Hypothalamus (tissue), 51 donors: ENCODE measurements around the gene PCDHB16.
"Not testable (repeated sequence)": the region's sequence is repeated elsewhere in the genome, so short reads cannot be mapped to it uniquely, and the experiment has no call there.

Source experiments
- DNase-seq, 51 donors: peaks; one replicate each; lab custom pipeline; 2025; lab: John Stamatoyannopoulos, UW

The PCDHB16 gene

DNA sequence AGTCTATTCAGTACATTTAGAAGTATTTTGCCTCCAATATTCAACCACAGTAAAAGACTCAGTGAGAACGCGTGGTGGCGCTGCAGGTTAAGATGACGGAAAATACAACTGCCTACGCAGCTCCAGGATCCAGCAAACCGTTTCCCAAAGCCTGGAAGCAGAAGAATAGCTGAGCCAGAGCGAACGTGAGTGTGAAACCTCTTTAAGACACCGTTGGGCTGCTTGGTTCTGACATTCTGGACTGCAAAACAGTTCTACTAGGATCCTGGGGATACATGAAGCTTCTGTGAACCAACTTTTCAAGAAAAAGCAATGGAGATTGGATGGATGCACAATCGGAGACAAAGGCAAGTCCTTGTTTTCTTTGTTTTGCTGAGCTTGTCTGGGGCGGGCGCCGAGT lies at the start of gene PCDHB16:
TSS of gene PCDHB16 (plus strand) at position 140 of the 400 bp plus-strand sequence. CDS start at position 313, 173 bp downstream.
- DNase-seq = peak in 9 of 51 donors; percentile 7 to 58 (median 29)

DNA sequence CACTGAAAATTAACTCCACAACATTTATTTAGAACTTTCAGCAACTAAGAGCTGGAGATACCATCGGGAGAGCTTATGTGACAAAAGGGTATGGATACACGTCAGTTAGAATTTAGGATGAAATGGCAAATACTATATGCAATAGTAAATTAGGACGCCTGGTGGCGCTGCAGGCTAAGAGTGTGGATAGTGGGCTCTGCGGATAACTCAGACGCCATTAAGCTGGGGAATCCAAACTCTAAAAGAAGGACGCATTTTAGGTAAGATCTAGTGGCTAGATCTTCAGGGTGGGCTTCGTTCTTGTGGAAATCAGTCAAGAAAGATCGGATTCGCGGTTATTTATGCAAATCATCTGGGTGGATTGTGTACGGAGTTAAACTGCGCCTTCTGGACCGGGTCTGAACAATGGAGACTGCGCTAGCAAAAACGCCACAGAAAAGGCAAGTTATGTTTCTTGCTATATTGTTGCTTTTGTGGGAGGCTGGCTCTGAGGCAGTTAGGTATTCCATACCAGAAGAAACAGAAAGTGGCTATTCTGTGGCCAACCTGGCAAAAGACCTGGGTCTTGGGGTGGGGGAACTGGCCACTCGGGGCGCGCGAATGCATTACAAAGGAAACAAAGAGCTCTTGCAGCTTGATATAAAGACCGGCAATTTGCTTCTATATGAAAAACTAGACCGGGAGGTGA lies 47.0 kb upstream of the PCDHB16 start, which contains the start of gene PCDHB5:
TSS of gene PCDHB5 (plus strand) at position 177 of the 688 bp plus-strand sequence. CDS start at position 406, 229 bp downstream.
- peak in 7 of 51 donors; percentile 2 to 22 (median 5) for DNase-seq

DNA sequence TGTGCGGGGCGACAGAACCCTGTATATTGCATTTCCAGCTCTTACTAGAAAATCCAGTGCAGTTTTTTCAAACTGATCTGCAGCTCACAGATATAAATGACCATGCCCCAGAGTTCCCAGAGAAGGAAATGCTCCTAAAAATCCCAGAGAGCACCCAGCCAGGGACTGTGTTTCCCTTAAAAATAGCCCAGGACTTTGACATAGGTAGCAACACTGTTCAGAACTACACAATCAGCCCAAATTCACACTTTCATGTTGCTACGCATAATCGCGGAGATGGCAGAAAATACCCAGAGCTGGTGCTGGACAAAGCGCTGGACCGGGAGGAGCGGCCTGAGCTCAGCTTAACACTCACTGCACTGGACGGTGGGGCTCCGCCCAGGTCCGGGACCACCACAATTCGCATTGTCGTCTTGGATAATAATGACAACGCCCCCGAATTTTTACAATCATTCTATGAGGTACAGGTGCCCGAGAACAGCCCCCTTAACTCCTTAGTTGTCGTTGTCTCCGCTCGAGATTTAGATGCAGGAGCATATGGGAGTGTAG lies 46.4 kb upstream of the PCDHB16 start:
- DNase-seq = no peak

DNA sequence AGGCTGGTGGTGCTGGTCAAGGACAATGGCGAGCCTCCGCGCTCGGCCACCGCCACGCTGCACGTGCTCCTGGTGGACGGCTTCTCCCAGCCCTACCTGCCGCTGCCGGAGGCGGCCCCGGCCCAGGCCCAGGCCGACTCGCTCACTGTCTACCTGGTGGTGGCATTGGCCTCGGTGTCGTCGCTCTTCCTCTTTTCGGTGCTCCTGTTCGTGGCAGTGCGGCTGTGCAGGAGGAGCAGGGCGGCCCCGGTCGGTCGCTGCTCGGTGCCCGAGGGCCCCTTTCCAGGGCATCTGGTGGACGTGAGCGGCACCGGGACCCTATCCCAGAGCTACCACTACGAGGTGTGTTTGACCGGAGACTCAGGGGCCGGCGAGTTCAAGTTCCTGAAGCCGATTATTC lies 44.8 kb upstream of the PCDHB16 start:
- DNase-seq = not testable (repeated sequence)

DNA sequence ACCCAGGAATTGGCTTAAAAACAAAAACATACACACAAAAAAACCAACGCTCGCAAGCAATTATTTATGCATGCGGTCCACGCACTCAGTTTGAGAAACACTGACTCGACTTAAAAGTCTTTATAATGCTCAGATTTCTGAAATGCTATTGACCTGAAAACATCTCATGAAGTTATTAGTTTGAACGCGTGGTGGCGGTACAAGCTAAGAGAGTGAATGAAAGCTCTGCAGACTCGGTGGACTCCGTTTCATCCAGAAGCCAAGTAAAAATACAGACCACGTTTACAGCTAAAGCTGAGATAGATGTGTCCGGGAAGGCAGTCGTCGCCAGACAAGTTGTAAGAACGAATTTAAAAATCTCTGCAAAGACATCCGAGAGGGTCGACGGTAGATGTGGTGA lies 32.4 kb upstream of the PCDHB16 start, which contains the start of gene PCDHB6:
TSS of gene PCDHB6 (plus strand) at position 246 of the 400 bp plus-strand sequence. CDS start 201 bp downstream, outside the sequence.
- peak in 1 of 51 donors; percentile 2 for DNase-seq

DNA sequence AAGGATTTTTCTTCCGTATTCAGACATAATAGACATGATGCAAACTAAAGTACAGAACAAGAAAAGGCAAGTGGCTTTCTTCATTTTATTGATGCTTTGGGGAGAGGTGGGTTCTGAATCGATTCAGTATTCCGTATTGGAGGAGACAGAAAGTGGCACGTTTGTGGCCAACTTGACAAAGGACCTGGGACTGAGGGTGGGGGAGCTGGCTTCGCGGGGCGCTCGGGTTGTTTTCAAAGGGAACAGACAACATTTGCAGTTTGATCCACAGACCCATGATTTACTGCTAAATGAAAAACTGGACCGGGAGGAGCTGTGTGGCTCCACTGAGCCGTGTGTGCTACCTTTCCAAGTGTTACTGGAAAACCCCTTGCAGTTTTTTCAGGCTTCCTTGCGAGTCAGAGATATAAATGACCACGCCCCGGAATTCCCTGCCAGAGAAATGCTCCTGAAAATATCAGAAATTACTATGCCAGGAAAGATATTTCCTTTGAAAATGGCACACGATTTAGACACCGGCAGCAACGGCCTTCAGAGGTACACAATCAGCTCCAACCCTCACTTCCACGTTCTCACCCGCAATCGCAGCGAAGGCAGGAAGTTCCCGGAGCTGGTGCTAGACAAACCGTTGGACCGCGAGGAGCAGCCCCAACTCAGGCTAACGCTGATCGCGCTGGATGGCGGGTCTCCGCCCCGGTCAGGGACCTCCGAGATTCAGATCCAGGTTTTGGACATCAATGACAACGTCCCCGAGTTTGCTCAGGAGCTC lies 31.8 kb upstream of the PCDHB16 start:
- no peak for DNase-seq

DNA sequence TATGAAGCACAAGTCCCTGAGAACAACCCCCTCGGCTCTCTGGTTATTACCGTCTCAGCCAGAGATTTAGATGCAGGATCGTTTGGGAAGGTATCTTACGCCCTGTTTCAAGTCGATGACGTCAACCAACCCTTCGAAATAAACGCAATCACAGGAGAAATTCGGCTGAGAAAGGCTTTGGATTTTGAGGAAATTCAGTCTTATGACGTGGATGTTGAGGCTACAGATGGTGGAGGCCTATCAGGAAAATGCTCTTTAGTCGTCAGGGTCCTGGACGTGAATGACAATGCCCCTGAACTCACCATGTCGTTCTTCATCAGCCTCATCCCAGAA lies 31.2 kb upstream of the PCDHB16 start:
- no peak for DNase-seq

DNA sequence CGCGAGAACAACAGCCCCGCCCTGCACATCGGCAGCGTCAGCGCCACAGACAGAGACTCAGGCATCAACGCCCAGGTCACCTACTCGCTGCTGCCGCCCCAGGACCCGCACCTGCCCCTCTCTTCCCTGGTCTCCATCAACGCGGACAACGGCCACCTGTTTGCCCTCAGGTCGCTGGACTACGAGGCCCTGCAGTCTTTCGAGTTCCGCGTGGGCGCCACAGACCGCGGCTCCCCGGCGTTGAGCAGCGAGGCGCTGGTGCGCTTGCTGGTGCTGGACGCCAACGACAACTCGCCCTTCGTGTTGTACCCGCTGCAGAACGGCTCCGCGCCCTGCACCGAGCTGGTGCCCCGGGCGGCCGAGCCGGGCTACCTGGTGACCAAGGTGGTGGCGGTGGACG lies 30.6 kb upstream of the PCDHB16 start:
- not testable (repeated sequence) for DNase-seq

DNA sequence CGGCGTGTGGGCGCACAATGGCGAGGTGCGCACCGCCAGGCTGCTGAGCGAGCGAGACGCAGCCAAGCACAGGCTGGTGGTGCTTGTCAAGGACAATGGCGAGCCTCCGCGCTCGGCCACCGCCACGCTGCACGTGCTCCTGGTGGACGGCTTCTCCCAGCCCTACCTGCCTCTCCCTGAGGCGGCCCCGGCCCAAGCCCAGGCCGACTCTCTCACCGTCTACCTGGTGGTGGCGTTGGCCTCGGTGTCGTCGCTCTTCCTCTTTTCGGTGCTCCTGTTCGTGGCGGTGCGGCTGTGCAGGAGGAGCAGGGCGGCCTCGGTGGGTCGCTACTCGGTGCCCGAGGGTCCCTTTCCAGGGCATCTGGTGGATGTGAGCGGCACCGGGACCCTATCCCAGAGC lies 30.1 kb upstream of the PCDHB16 start:
- DNase-seq = not testable (repeated sequence)

DNA sequence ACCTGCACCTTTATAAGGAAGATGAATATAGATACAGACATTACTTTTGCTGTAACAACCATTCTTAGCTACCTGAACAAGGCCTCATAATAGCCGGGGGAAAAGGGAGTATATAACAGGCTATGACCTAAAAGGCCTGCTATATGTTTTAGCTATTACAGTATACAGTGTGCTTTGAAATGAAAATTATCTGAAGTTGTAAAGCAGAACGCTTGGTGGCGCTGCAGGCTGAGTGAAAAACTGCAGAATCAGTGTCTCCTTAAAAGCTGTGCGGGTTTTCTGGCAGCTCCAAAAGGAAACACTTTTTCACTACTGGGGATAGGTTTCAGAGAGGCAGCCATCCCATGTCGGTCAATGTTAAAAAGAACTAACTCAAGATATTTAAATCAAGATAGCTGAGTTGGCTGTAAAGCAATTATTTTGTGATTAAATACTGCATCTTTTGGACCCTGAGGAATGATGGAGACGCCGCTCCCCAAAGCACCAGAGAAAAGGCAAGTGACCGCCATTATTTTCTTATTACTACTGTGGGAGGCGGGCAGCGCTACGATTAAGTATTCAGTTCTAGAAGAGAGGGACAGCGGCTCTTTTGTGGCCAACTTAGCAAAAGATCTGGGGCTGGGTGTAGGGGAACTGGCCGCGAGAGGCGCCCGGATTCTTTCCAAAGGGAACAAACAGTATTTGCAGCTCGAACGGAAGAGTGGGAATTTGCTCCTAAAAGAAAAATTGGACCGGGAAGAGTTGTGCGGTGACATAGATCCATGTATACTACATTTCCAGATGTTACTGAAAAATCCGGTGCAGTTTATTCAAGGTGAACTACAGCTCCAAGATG lies 26.4 kb upstream of the PCDHB16 start:
- no peak for DNase-seq

DNA sequence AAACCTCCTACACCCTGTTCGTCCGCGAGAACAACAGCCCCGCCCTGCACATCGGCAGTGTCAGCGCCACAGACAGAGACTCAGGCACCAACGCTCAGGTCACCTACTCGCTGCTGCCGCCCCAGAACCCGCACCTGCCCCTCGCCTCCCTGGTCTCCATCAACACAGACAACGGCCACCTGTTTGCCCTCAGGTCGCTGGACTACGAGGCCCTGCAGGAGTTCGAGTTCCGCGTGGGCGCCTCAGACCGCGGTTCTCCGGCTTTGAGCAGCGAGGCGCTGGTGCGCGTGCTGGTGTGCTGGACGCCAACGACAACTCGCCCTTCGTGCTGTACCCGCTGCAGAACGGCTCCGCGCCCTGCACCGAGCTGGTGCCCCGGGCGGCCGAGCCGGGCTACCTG lies 24.8 kb upstream of the PCDHB16 start:
- not testable (repeated sequence) for DNase-seq

DNA sequence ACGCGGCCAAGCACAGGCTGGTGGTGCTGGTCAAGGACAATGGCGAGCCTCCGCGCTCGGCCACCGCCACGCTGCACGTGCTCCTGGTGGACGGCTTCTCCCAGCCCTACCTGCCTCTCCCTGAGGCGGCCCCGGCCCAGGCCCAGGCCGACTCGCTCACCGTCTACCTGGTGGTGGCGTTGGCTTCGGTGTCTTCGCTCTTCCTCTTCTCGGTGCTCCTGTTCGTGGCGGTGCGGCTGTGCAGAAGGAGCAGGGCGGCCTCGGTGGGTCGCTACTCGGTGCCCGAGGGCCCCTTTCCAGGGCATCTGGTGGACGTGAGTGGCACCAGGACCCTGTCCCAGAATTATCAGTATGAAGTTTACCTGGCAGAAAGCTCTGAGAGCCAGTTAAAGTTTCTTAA lies 24.3 kb upstream of the PCDHB16 start:
- not testable (repeated sequence) for DNase-seq

DNA sequence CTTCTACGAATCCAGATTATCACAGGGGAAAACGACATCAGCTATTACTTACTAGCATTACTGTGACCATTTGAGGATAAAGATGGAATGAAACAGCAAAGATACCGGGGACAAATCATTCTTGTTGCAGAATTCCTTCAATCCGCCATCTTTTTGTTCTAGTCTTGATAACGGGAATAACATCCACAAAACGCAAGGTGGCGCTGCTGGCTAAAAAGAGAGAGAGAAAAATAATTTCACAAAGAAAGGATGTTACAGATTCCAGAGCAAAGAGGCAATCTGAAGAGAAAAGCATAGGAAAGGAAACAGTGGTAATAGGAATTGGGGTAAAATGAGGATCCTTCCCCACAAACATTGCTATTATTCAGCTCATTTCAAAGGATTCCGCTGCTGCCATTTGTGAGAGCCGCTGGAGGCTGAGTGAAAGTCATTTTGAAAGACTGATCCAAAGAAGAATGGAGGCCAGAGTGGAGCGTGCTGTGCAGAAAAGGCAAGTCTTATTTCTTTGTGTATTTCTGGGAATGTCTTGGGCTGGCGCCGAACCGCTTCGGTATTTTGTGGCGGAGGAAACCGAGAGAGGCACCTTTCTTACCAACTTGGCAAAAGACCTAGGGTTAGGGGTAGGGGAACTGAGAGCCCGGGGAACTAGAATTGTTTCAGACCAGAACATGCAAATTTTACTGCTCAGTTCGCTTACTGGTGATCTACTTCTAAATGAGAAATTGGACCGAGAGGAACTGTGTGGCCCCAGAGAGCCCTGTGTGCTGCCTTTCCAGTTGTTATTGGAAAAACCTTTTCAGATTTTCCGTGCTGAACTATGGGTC lies 9.6 kb upstream of the PCDHB16 start, which contains the start of gene PCDHB7:
TSS of gene PCDHB7 (plus strand) at position 264 of the 824 bp plus-strand sequence. CDS start at position 456, 192 bp downstream.
- DNase-seq = peak in 7 of 51 donors; percentile 10 to 23 (median 16)

DNA sequence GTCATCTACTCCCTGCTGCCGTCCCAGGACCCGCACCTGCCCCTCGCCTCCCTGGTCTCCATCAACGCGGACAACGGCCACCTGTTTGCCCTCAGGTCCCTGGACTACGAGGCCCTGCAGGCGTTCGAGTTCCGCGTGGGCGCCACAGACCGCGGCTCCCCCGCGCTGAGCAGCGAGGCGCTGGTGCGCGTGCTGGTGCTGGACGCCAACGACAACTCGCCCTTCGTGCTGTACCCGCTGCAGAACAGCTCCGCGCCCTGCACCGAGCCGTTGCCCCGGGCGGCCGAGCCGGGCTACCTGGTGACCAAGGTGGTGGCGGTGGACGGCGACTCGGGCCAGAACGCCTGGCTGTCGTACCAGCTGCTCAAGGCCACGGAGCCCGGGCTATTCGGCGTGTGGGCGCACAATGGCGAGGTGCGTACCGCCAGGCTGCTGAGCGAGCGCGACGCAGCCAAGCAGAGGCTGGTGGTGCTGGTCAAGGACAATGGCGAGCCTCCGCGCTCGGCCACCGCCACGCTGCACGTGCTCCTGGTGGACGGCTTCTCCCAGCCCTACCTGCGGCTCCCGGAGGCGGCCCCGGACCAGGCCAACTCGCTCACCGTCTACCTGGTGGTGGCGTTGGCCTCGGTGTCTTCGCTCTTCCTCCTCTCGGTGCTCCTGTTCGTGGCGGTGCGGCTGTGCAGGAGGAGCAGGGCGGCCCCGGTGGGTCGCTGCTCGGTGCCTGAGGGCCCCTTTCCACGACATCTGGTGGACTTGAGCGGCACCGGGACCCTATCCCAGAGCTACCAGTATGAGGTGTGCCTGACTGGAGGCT lies 7.7 kb upstream of the PCDHB16 start:
- DNase-seq = not testable (repeated sequence)

DNA sequence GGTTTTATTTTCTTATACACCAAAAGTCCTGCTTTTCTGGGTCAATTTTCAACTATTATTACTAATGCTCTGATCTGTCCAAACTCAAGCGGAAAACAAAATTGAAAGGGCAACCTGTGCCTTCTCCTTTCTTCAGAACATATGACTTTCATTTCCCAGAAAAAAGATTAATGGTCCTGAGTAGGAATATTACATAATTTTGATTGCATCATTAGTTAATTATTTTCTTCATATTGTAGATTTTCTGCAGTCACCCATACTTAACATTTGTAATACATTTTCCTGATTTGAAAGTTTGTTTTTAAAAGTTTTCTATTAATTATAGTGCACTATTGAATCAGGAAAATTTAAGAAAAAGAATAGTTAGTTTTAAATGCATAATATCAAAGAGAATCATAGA lies 6.3 kb upstream of the PCDHB16 start:
- no peak for DNase-seq

DNA sequence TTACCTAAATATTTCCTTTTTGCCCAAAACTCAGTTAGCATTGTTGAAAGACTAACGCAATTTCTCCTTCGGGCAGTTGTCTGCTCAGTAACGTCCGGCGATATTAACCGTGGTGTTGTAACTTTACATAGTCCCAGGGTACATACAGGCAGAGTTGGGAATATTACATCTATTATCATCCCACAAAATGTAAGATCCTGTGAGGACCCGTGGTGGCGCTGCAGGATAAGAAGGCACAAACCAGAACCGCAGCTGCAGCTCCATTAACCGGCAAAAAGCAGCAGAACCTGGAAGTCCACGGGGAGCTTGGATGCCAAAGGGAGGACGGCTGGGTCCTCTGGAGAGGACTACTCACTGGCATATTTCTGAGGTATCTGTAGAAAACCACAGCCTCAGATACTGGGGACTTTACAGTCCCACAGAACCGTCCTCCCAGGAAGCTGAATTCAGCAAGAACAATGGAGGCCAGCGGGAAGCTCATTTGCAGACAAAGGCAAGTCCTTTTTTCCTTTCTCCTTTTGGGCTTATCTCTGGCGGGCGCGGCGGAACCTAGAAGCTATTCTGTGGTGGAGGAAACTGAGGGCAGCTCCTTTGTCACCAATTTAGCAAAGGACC lies 4.5 kb upstream of the PCDHB16 start, which contains the start of gene PCDHB8:
TSS of gene PCDHB8 (plus strand) at position 214 of the 615 bp plus-strand sequence. CDS start at position 459, 245 bp downstream.
- not testable (repeated sequence) for DNase-seq

DNA sequence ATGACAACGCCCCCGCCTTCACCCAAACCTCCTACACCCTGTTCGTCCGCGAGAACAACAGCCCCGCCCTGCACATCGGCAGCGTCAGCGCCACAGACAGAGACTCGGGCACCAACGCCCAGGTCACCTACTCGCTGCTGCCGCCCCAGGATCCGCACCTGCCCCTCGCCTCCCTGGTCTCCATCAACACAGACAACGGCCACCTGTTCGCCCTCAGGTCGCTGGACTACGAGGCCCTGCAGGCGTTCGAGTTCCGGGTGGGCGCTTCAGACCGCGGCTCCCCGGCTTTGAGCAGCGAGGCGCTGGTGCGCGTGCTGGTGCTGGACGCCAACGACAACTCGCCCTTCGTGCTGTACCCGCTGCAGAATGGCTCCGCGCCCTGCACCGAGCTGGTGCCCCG lies 2.8 kb upstream of the PCDHB16 start:
- not testable (repeated sequence) for DNase-seq

DNA sequence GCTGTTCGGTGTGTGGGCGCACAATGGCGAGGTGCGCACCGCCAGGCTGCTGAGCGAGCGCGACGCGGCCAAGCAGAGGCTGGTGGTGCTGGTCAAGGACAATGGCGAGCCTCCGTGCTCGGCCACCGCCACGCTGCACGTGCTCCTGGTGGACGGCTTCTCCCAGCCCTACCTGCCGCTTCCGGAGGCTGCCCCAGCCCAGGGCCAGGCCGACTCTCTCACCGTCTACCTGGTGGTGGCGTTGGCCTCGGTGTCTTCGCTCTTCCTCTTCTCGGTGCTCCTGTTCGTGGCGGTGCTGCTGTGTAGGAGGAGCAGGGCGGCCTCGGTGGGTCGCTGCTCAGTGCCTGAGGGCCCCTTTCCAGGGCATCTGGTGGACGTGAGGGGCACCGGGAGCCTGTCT lies 2.3 kb upstream of the PCDHB16 start:
- not testable (repeated sequence) for DNase-seq
